Measurements from ENCODE around the gene GNB1L. TPM values are rescaled to one million over a fixed set of nuclear protein-coding genes. Genes with fewer than 3 reads are reported as not detected.
"Not testable (repeated sequence)": the region's sequence is repeated elsewhere in the genome, so short reads cannot be mapped to it uniquely, and the experiment has no call there.

GNB1L gene
- total RNA-seq, 1 donor: 5.2 TPM

GRCh38 chr22:19797086-19798002 lies 57.3 kb downstream of the GNB1L start:
- no peak for DNase-seq (ENCODE audit: low read depth)
- no peak overlapping the region for H3K4me3 ChIP-seq (ENCODE audit: low read depth, low read length)
- no peak for TF ChIP-seq CTCF (IDR thresholded peaks at IDR 0.05; ENCODE audit: insufficient read depth, low read length)

GRCh38 chr22:19796160-19796559 lies 58.5 kb downstream of the GNB1L start:
- DNase-seq (ENCODE audit: low read depth): no peak
- no peak for TF ChIP-seq CTCF (IDR thresholded peaks at IDR 0.05; ENCODE audit: insufficient read depth, low read length)
- no peak overlapping the region for H3K4me3 ChIP-seq (ENCODE audit: low read depth, low read length)

- no peak for TF ChIP-seq CTCF (IDR thresholded peaks at IDR 0.05; ENCODE audit: insufficient read depth, low read length)
- no peak overlapping the region for H3K4me3 ChIP-seq (ENCODE audit: low read depth, low read length)
- DNase-seq (ENCODE audit: low read depth): peak; percentile 58
Measured at GRCh38 chr22:19795617-19796008, 59.1 kb downstream of the GNB1L start.

- no peak overlapping the region for H3K4me3 ChIP-seq (ENCODE audit: low read depth, low read length)
- TF ChIP-seq CTCF (IDR thresholded peaks at IDR 0.05; ENCODE audit: insufficient read depth, low read length): no peak
- DNase-seq (ENCODE audit: low read depth): peak; percentile 28
Measured at GRCh38 chr22:19793661-19794310, 60.9 kb downstream of the GNB1L start.

- H3K4me3 ChIP-seq (ENCODE audit: low read depth, low read length): no peak overlapping the region
- no peak for TF ChIP-seq CTCF (IDR thresholded peaks at IDR 0.05; ENCODE audit: insufficient read depth, low read length)
- DNase-seq (ENCODE audit: low read depth): no peak
Measured at GRCh38 chr22:19793161-19793560, 61.5 kb downstream of the GNB1L start.

GRCh38 chr22:19792383-19792896 lies 62.2 kb downstream of the GNB1L start:
- not testable (repeated sequence) for H3K4me3 ChIP-seq (ENCODE audit: low read depth, low read length); DNase-seq (ENCODE audit: low read depth)

GRCh38 chr22:19791894-19792293 lies 62.8 kb downstream of the GNB1L start:
- no peak for TF ChIP-seq CTCF (IDR thresholded peaks at IDR 0.05; ENCODE audit: insufficient read depth, low read length)
- H3K4me3 ChIP-seq (ENCODE audit: low read depth, low read length): no peak overlapping the region
- DNase-seq (ENCODE audit: low read depth): no peak
